ENCODE data around the gene BTBD16. TPM values are rescaled to one million over a fixed set of nuclear protein-coding genes. Genes with fewer than 3 reads are reported as not detected.

The BTBD16 gene
- total RNA-seq, 2 donors from 2014 or later: not detected

DNA sequence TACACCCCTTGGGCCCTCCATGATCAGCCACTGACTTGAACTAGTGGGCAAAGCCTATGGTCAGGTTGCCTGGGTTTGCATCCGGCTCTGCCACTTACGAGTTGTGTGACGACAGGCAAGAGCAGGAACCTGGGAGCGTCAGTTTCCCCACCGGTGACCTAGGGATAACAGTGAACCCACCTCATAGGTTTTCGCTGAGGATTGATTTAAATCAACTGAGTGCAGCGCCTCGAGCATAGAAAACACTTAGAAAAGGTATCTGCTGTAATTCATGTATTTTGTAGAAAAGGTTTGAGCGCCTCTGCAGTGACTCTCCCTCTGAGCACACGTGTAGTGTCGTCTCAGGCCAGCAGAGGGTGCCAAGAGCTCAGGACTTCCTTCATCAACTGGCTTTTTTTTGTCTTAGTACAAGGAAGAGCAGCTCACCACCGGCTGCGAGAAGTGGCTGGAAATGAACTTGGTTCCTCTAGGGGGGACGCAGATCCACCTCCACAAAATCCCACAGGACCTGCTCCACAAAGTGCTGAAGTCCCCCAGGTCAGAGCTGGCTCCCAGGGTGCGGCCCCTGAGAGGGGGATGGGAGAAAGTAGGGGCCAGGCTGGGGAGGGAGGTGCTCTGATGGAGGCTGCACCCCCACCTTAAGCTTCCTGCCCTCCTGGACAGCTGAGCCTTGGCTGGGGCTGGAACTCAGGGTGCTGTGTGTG lies 27.7 kb downstream of the BTBD16 start:
- ATAC-seq: peak; percentile 76 to 77
- H3K27ac Mint-ChIP-seq: no peak overlapping the region
- no peak overlapping the region for H3K4me3 Mint-ChIP-seq
- no peaks in the 10 kb centered on the region for H3K36me3 Mint-ChIP-seq
- peaks cover 7 to 13% of the 10 kb centered on the region in 2 donors for H3K4me1 Mint-ChIP-seq (ENCODE audit: low read depth in 2 of 2)
- peaks cover 0 to 10% of the 10 kb centered on the region in 2 donors for H3K27me3 Mint-ChIP-seq
- H3K9me3 Mint-ChIP-seq: no peaks in the 10 kb centered on the region
- no peak for DNase-seq (ENCODE audit: low spot score)

- Mint-ChIP-seq H3K36me3 (no peaks in the 10 kb centered on the region), H3K4me3 (no peak overlapping the region), H3K27me3 (peaks cover 0 to 12% of the 10 kb centered on the region in 2 donors), H3K4me1 (ENCODE audit: low read depth in 2 of 2) (peaks cover 11 to 18% of the 10 kb centered on the region in 2 donors), H3K27ac (no peak overlapping the region), H3K9me3 (no peaks in the 10 kb centered on the region)
- DNase-seq (ENCODE audit: low spot score): no peak
- ATAC-seq: no peak
These were observed 28.5 kb downstream of the BTBD16 start for GRCh38 chr10:122299423-122300075.

GRCh38 chr10:122301055-122301810 lies 30.1 kb downstream of the BTBD16 start:
- Mint-ChIP-seq H3K36me3 (peaks cover 4% of the 10 kb centered on the region), H3K4me1 (ENCODE audit: low read depth in 2 of 2) (peaks cover 4 to 9% of the 10 kb centered on the region in 2 donors), H3K27ac (no peak overlapping the region), H3K27me3 (peaks cover 0 to 12% of the 10 kb centered on the region in 2 donors), H3K9me3 (no peaks in the 10 kb centered on the region), H3K4me3 (no peak overlapping the region)
- DNase-seq (ENCODE audit: low spot score) (no peak), ATAC-seq (peak; percentile 51 to 54)

DNA sequence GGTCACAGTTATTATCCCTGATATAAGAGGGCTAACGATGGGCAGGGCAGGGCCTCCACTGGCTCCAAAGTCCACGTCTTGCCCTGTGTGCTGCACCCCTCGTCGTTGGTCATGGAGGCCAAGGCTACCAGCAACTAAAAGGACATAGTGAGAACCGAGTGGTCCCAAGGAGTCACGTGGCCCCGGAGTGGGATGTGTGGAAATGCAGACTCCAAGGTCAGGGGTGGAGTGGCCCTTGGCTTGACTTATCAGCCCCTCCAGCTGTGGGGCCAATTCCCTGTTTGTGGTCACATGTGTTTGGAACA lies 30.7 kb downstream of the BTBD16 start:
- ATAC-seq (no peak), DNase-seq (ENCODE audit: low spot score) (no peak)
- H3K4me1 Mint-ChIP-seq (ENCODE audit: low read depth in 2 of 2): peaks cover 4 to 9% of the 10 kb centered on the region in 2 donors
- peaks cover 4% of the 10 kb centered on the region for H3K36me3 Mint-ChIP-seq
- H3K4me3 Mint-ChIP-seq: no peak overlapping the region
- H3K27me3 Mint-ChIP-seq: peaks cover 0 to 12% of the 10 kb centered on the region in 2 donors
- no peak overlapping the region for H3K27ac Mint-ChIP-seq
- no peaks in the 10 kb centered on the region for H3K9me3 Mint-ChIP-seq

DNA sequence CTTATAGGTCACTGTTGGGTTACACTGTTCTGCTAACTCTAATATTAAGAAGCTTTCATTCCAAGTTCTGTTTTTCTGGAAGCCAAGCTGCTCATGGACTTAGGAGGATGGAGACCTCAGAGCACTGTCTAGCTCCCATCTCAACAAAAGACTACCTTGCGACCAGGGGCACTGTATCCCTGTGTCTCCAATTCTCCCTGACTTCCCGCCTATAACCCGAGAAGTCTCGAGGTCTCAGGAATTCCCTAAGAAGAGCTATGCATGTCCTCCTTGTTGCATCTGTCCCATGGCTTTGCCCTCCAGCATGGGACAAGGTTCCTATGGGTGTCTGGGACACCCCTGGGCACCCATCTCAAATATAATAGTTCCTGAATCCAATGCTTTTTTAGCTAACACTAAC lies 31.2 kb downstream of the BTBD16 start:
- no peak for ATAC-seq

DNA sequence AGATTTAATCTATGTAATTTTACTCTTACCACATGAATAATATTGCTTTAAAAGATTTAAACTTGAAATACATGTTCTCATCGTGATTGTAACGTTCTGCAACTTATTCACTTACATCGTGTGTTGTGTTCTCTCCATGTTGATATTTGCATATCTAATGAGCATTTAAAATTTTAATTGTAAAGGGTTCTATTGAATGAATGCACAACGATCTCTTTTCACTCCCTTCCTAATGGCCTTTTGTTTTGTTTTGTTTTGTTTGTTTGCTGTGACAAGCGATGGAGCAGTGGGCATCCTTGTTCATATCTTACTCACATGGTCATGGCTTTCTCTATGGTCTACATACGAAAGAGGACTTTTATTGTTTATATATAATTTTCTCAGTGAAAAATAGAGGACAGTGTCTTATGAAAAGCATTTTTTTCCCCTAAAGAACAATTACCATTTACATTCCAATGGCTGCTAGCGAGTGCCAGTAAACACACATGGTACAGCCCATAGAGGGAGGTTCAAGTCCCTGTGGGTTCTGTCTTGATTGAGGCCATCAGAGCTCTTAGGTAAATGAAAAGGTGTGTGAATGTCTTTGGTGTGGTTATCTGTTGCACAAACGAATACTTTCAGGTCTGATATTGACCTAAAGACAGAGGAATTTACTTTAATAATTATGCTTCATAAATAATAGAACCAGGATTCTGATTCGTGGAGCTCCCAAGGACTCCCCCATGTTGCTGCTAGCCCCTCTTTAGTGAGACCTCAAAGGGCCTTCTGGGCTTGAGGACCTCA lies 32.4 kb downstream of the BTBD16 start:
- DNase-seq (ENCODE audit: low spot score): no peak
- ATAC-seq: no peak
- H3K4me3 Mint-ChIP-seq: no peak overlapping the region
- H3K27ac Mint-ChIP-seq: no peak overlapping the region
- H3K36me3 Mint-ChIP-seq: peaks cover 4% of the 10 kb centered on the region
- H3K27me3 Mint-ChIP-seq: peaks cover 0 to 11% of the 10 kb centered on the region in 2 donors
- H3K4me1 Mint-ChIP-seq (ENCODE audit: low read depth in 2 of 2): peaks cover 4 to 9% of the 10 kb centered on the region in 2 donors
- no peaks in the 10 kb centered on the region for H3K9me3 Mint-ChIP-seq

More for the DNA sequence above, 31.2 kb downstream of the BTBD16 start:
- peaks cover 4% of the 10 kb centered on the region for H3K36me3 Mint-ChIP-seq
- no peak overlapping the region for H3K27ac Mint-ChIP-seq
- no peaks in the 10 kb centered on the region for H3K9me3 Mint-ChIP-seq
- no peak for DNase-seq (ENCODE audit: low spot score)
- H3K4me1 Mint-ChIP-seq (ENCODE audit: low read depth in 2 of 2): peaks cover 4 to 9% of the 10 kb centered on the region in 2 donors
- H3K27me3 Mint-ChIP-seq: peaks cover 0 to 9% of the 10 kb centered on the region in 2 donors
- no peak overlapping the region for H3K4me3 Mint-ChIP-seq

GRCh38 chr10:122304054-122304579 lies 33.0 kb downstream of the BTBD16 start:
- Mint-ChIP-seq H3K27ac (no peak overlapping the region), H3K36me3 (peaks cover 4% of the 10 kb centered on the region), H3K4me3 (no peak overlapping the region), H3K4me1 (ENCODE audit: low read depth in 2 of 2) (peaks cover 4% of the 10 kb centered on the region in 2 donors), H3K9me3 (no peaks in the 10 kb centered on the region), H3K27me3 (peaks cover 0 to 15% of the 10 kb centered on the region in 2 donors)
- DNase-seq (ENCODE audit: low spot score) (no peak), ATAC-seq (no peak)

DNA sequence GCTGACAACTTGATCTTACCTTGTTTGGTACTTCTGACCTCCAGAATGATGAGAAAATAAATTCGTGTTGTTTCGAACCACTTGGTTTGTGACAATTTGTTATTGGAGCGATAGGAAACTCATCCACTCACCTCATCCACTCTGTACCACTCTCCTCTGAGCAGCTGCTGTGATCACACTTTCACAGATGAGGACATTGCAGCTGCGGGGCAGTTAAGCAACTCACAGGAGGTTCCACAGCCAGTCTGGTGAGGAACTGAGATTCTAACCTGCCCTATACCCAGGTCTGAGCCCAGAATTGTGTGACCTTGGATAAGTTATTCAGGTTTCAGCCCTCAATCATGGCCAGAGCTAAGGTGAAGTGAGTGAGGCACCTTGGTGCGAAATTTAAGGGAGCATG lies 35.2 kb downstream of the BTBD16 start:
- Mint-ChIP-seq H3K9me3 (no peaks in the 10 kb centered on the region), H3K27ac (no peak overlapping the region), H3K4me1 (ENCODE audit: low read depth in 2 of 2) (peaks cover 4% of the 10 kb centered on the region in 2 donors), H3K36me3 (peaks cover 4% of the 10 kb centered on the region), H3K4me3 (no peak overlapping the region), H3K27me3 (peaks cover 14 to 15% of the 10 kb centered on the region in 2 donors)
- ATAC-seq (no peak), DNase-seq (ENCODE audit: low spot score) (no peak)

GRCh38 chr10:122306744-122307143 lies 35.6 kb downstream of the BTBD16 start:
- H3K4me1 Mint-ChIP-seq (ENCODE audit: low read depth in 2 of 2): peaks cover 4% of the 10 kb centered on the region in 2 donors
- no peak for ATAC-seq
- H3K36me3 Mint-ChIP-seq: peaks cover 4% of the 10 kb centered on the region
- H3K27ac Mint-ChIP-seq: no peak overlapping the region
- H3K9me3 Mint-ChIP-seq: no peaks in the 10 kb centered on the region
- no peak for DNase-seq (ENCODE audit: low spot score)
- H3K4me3 Mint-ChIP-seq: no peak overlapping the region
- peaks cover 17 to 18% of the 10 kb centered on the region in 2 donors for H3K27me3 Mint-ChIP-seq

GRCh38 chr10:122307669-122308416 lies 36.7 kb downstream of the BTBD16 start:
- Mint-ChIP-seq H3K4me3 (no peak overlapping the region), H3K27me3 (peaks cover 21 to 24% of the 10 kb centered on the region in 2 donors), H3K36me3 (peaks cover 4% of the 10 kb centered on the region), H3K9me3 (no peaks in the 10 kb centered on the region), H3K27ac (no peak overlapping the region), H3K4me1 (ENCODE audit: low read depth in 2 of 2) (peaks cover 4% of the 10 kb centered on the region in 2 donors)
- ATAC-seq (no peak), DNase-seq (ENCODE audit: low spot score) (no peak)

- ATAC-seq (peak in 1 of 2 donors; percentile 56), DNase-seq (ENCODE audit: low spot score) (no peak)
- Mint-ChIP-seq H3K27ac (no peak overlapping the region), H3K9me3 (no peaks in the 10 kb centered on the region), H3K4me1 (ENCODE audit: low read depth in 2 of 2) (peaks cover 4% of the 10 kb centered on the region in 2 donors), H3K27me3 (peaks cover 21 to 28% of the 10 kb centered on the region in 2 donors), H3K4me3 (no peak overlapping the region), H3K36me3 (peaks cover 4% of the 10 kb centered on the region)
These were observed 37.5 kb downstream of the BTBD16 start for GRCh38 chr10:122308417-122309141.

DNA sequence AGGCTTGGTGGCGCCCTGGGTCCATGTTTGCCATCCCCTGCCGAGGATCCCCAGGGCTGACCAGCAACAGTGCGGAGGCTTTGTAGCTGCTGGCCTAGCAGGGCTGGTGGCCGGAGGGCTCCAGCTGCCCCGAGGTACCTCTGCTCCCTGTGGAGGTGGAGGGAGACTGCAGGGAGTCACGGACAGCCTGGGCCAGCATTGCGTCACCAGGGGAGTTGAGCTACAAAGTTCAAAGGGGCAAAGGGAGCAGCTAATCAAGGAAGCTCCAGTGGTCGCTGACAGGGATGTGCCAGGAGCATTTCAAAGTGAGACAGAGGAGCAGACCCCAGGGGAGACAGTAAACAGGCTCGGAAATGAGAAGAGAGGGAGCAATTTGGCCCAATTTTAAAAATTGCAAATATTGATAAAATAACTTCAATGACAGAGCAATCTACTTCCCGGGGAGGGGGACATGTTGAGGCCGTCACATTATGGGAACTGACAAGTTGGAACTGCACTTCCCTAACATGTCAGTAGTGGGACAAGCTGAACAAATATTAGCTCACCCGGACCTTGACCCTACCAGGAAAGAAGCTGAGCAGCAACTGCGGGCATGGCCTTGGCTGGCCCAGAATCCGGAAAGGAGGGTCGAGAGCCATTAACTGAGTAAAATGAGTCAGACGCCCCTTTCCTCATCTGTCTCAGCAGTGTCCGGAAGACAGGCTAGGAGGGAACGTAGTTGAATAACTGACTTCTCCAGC lies 39.4 kb downstream of the BTBD16 start:
- no peaks in the 10 kb centered on the region for H3K9me3 Mint-ChIP-seq
- no peak overlapping the region for H3K27ac Mint-ChIP-seq
- peaks cover 4% of the 10 kb centered on the region for H3K36me3 Mint-ChIP-seq
- no peak overlapping the region for H3K4me3 Mint-ChIP-seq
- H3K27me3 Mint-ChIP-seq: peaks cover 19 to 37% of the 10 kb centered on the region in 2 donors
- ATAC-seq: no peak
- no peak for DNase-seq (ENCODE audit: low spot score)
- no peaks in the 10 kb centered on the region for H3K4me1 Mint-ChIP-seq (ENCODE audit: low read depth in 2 of 2)
